Measurements from ENCODE around the gene TAF4. TPM values are rescaled to one million over a fixed set of nuclear protein-coding genes. Genes with fewer than 3 reads are reported as not detected.

The TAF4 gene
- total RNA-seq, 4 donors from 2014 or later: 13.9 to 22.0 (median 18.6) TPM

GRCh38 chr20:61969806-61970205 lies 95.9 kb downstream of the TAF4 start:
- intact Hi-C loops (cut with DNase I): no loop called here
- Histone ChIP-seq H3K27ac (no peak overlapping the region), H3K4me3 (replicated peaks in 1 of 3) (no peak overlapping the region), H3K4me1 (no peaks in the 10 kb centered on the region), H3K27me3 (peaks cover 5% of the 10 kb centered on the region), H3K36me3 (peaks cover 15 to 20% of the 10 kb centered on the region in 2 donors), H3K9me3 (no peaks in the 10 kb centered on the region)
- WGBS, 2 donors: 88 to 92% methylated on average over 9 of the region's 27 CpGs
- no peak for DNase-seq
- TF ChIP-seq POLR2A (IDR thresholded peaks at IDR 0.05) (no peak), CTCF (IDR thresholded peaks at IDR 0.05) (no peak)

GRCh38 chr20:61968932-61969331 lies 96.7 kb downstream of the TAF4 start:
- Histone ChIP-seq H3K36me3 (peaks cover 9 to 14% of the 10 kb centered on the region in 2 donors), H3K4me3 (replicated peaks in 1 of 3) (no peak overlapping the region), H3K9me3 (no peaks in the 10 kb centered on the region), H3K27ac (no peak overlapping the region), H3K27me3 (peaks cover 7% of the 10 kb centered on the region), H3K4me1 (no peaks in the 10 kb centered on the region)
- TF ChIP-seq CTCF (IDR thresholded peaks at IDR 0.05) (no peak), POLR2A (IDR thresholded peaks at IDR 0.05) (no peak)
- 76% methylated on average over 8 to 11 of the region's 11 CpGs for WGBS, 2 donors
- no peak for DNase-seq
- intact Hi-C loops (cut with DNase I): no loop called here

GRCh38 chr20:61968036-61968810 lies 97.5 kb downstream of the TAF4 start:
- H3K36me3 ChIP-seq: peaks cover 7% of the 10 kb centered on the region in 2 donors
- H3K27ac ChIP-seq: no peak overlapping the region
- 58 to 66% methylated on average over 22 of the region's 22 CpGs for WGBS, 2 donors
- H3K4me3 ChIP-seq (replicated peaks in 1 of 3): no peak overlapping the region
- H3K9me3 ChIP-seq: no peaks in the 10 kb centered on the region
- intact Hi-C loops (cut with DNase I): no loop called here
- DNase-seq: no peak
- peaks cover 7% of the 10 kb centered on the region for H3K27me3 ChIP-seq
- no peak for TF ChIP-seq POLR2A (IDR thresholded peaks at IDR 0.05)
- TF ChIP-seq CTCF (IDR thresholded peaks at IDR 0.05): no peak
- H3K4me1 ChIP-seq: no peaks in the 10 kb centered on the region

GRCh38 chr20:61967300-61967699 lies 98.4 kb downstream of the TAF4 start:
- Histone ChIP-seq H3K4me1 (no peaks in the 10 kb centered on the region), H3K27ac (no peak overlapping the region), H3K9me3 (no peaks in the 10 kb centered on the region), H3K27me3 (peaks cover 7% of the 10 kb centered on the region), H3K4me3 (replicated peaks in 1 of 3) (no peak overlapping the region), H3K36me3 (peaks cover 1 to 2% of the 10 kb centered on the region in 2 donors)
- 69 to 78% methylated on average over 5 to 6 of the region's 7 CpGs for WGBS, 2 donors
- TF ChIP-seq CTCF (IDR thresholded peaks at IDR 0.05): no peak
- DNase-seq: no peak
- intact Hi-C loops (cut with DNase I): no loop called here

- Histone ChIP-seq H3K4me1 (no peaks in the 10 kb centered on the region), H3K4me3 (replicated peaks in 1 of 3) (no peak overlapping the region), H3K36me3 (no peaks in the 10 kb centered on the region), H3K9me3 (no peaks in the 10 kb centered on the region), H3K27me3 (peaks cover 7% of the 10 kb centered on the region), H3K27ac (no peak overlapping the region)
- no peak for TF ChIP-seq POLR2A (IDR thresholded peaks at IDR 0.05)
- no peak for TF ChIP-seq CTCF (IDR thresholded peaks at IDR 0.05)
- DNase-seq: no peak
- 67 to 84% methylated on average over 6 to 15 of the region's 25 CpGs for WGBS, 2 donors
- intact Hi-C loops (cut with DNase I): no loop called here
Observed at GRCh38 chr20:61966492-61967244, 99.0 kb downstream of the TAF4 start.

Measured in thyroid gland (tissue), 4 donors.